H9 (cell line): ENCODE measurements around the gene PFN4. TPM values are rescaled to one million over a fixed set of nuclear protein-coding genes. Genes with fewer than 3 reads are reported as not detected.

ENCODE experiments used
- DNase-seq: peaks from one replicate; pipeline ENCODE4 v3.0.0-alpha.2; 2017
- H2AFZ ChIP-seq: one replicate; pipeline ENCODE4 v1.6.1; 2013; ENCODE audit warnings: mild to moderate bottlenecking, low read length, control low read depth, moderate library complexity
- H2AK5ac ChIP-seq: 2 replicates; pipeline ENCODE4 v1.6.1; 2013; ENCODE audit warnings: low read length, control low read depth, mixed read lengths; ENCODE audit not compliant: insufficient read length
- H2BK120ac ChIP-seq: one replicate; pipeline ENCODE4 v1.6.1; 2013; ENCODE audit warnings: low read depth, mild to moderate bottlenecking, low read length, control low read depth, inconsistent platforms; ENCODE audit not compliant: poor library complexity, severe bottlenecking
- H2BK12ac ChIP-seq: 2 replicates; pipeline ENCODE4 v1.6.1; 2013; ENCODE audit warnings: low read length, control low read depth, mixed read lengths, low read depth; ENCODE audit not compliant: insufficient read length
- H2BK15ac ChIP-seq: 2 replicates; pipeline ENCODE4 v1.6.1; 2013; ENCODE audit warnings: low read depth, low read length, control low read depth
- H2BK20ac ChIP-seq: one replicate; pipeline ENCODE4 v1.6.1; 2013; ENCODE audit warnings: low read depth, mild to moderate bottlenecking, low read length, control low read depth, inconsistent platforms; ENCODE audit not compliant: poor library complexity, severe bottlenecking
- H2BK5ac ChIP-seq: 2 replicates; pipeline ENCODE4 v1.6.1; 2013; ENCODE audit warnings: low read length, control low read depth, mixed read lengths; ENCODE audit not compliant: insufficient read length
- H3K14ac ChIP-seq: 2 replicates; pipeline ENCODE4 v1.6.1; 2013; ENCODE audit warnings: low read length, control low read depth; ENCODE audit not compliant: insufficient read depth
- H3K18ac ChIP-seq: 2 replicates; pipeline ENCODE4 v1.6.1; 2013; ENCODE audit warnings: low read depth, mild to moderate bottlenecking, mixed read lengths, low read length, control low read depth; ENCODE audit not compliant: insufficient read length
- H3K23ac ChIP-seq: 2 replicates; pipeline ENCODE4 v1.6.1; 2013; ENCODE audit warnings: low read length, control low read depth, mixed read lengths, low read depth; ENCODE audit not compliant: insufficient read length
- H3K23me2 ChIP-seq: 2 replicates; pipeline ENCODE4 v1.6.1; 2013; ENCODE audit warnings: low read depth, mild to moderate bottlenecking, mixed read lengths, low read length, control low read depth; ENCODE audit not compliant: insufficient read length, poor library complexity, severe bottlenecking
- H3K27ac ChIP-seq: 2 replicates; pipeline ENCODE4 v1.5.1; 2013; ENCODE audit warnings: low read length, control low read depth, mixed read lengths, low read depth; ENCODE audit not compliant: insufficient read length
- H3K27me3 ChIP-seq: 2 replicates; pipeline ENCODE4 v1.6.1; 2013; ENCODE audit warnings: low read length, control low read depth, inconsistent platforms; ENCODE audit not compliant: insufficient read depth
- H3K4ac ChIP-seq: 2 replicates; pipeline ENCODE4 v1.6.1; 2013; ENCODE audit warnings: low read depth, mild to moderate bottlenecking, control low read depth, inconsistent platforms, low read length, moderate library complexity
- H3K4me1 ChIP-seq: 2 replicates; pipeline ENCODE4 v1.6.1; 2013; ENCODE audit warnings: low read length, control low read depth, inconsistent platforms; ENCODE audit not compliant: insufficient read depth
- H3K4me2 ChIP-seq: 2 replicates; pipeline ENCODE4 v1.6.1; 2013; ENCODE audit warnings: low read length, control low read depth, mixed read lengths; ENCODE audit not compliant: insufficient read length, insufficient read depth
- H3K56ac ChIP-seq: 2 replicates; pipeline ENCODE4 v1.6.1; 2013; ENCODE audit warnings: low read depth, mild to moderate bottlenecking, mixed read lengths, low read length, control low read depth; ENCODE audit not compliant: insufficient read length
- H3K79me1 ChIP-seq: 2 replicates; pipeline ENCODE4 v1.6.1; 2013; ENCODE audit warnings: low read depth, mild to moderate bottlenecking, moderate library complexity, low read length, control low read depth, inconsistent platforms; ENCODE audit not compliant: insufficient read depth, poor library complexity, severe bottlenecking
- H3K79me2 ChIP-seq: 2 replicates; pipeline ENCODE4 v1.6.1; 2013; ENCODE audit warnings: low read length, control low read depth, inconsistent platforms; ENCODE audit not compliant: insufficient read depth
- H3K9ac ChIP-seq: 2 replicates; pipeline ENCODE4 v1.6.1; 2013; ENCODE audit warnings: low read length, control low read depth, mixed read lengths; ENCODE audit not compliant: insufficient read length; ENCODE audit errors: extremely low read depth
- H3K9me3 ChIP-seq: one replicate; pipeline ENCODE4 v1.6.1; 2013; ENCODE audit warnings: low read depth, low read length, inconsistent platforms; ENCODE audit not compliant: control insufficient read depth
- H3T11ph ChIP-seq: one replicate; pipeline ENCODE4 v1.6.1; 2013; ENCODE audit warnings: mild to moderate bottlenecking, low read length, control low read depth, inconsistent platforms
- H4K20me1 ChIP-seq: one replicate; pipeline ENCODE4 v1.6.1; 2013; ENCODE audit not compliant: control insufficient read depth, insufficient read length, insufficient read depth
- H4K5ac ChIP-seq: 2 replicates; pipeline ENCODE4 v1.6.1; 2013; ENCODE audit warnings: low read depth, mild to moderate bottlenecking, mixed read lengths, low read length, control low read depth; ENCODE audit not compliant: insufficient read length
- H4K8ac ChIP-seq: replicated peaks from 2 replicates; pipeline ENCODE4 v1.6.1; 2013; ENCODE audit warnings: low read length, control low read depth, mixed read lengths, low read depth; ENCODE audit not compliant: insufficient read length
- H4K91ac ChIP-seq: 2 replicates; pipeline ENCODE4 v1.6.1; 2013; ENCODE audit warnings: low read depth, mild to moderate bottlenecking, moderate library complexity, mixed read lengths, low read length, control low read depth; ENCODE audit not compliant: insufficient read length
- H3K27ac Mint-ChIP-seq, 3 experiments: 2 replicates in 2 of 3; 3 replicates in 1 of 3; pipeline ENCODE4 v1.8.0; 2020 to 2021; ENCODE audit warnings: mixed read lengths in 3 of 3, mild to moderate bottlenecking in 1 of 3, moderate library complexity in 1 of 3
- H3K27me3 Mint-ChIP-seq: 2 replicates; pipeline ENCODE4 v1.8.0; 2021; ENCODE audit warnings: low read depth, mild to moderate bottlenecking, moderate library complexity, mixed read lengths
- H3K36me3 Mint-ChIP-seq, 3 experiments: 2 replicates in 2 of 3; 3 replicates in 1 of 3; pipeline ENCODE4 v1.8.0; 2020 to 2021; ENCODE audit warnings: low read depth in 3 of 3, mixed read lengths in 3 of 3; ENCODE audit not compliant: insufficient read depth in 1 of 3
- H3K4me1 Mint-ChIP-seq, 2 experiments: 2 replicates each; pipeline ENCODE4 v1.8.0; 2020; ENCODE audit warnings: mixed read lengths in 2 of 2
- H3K4me3 Mint-ChIP-seq, 2 experiments: 2 replicates in 1 of 2; 3 replicates in 1 of 2; pipeline ENCODE4 v1.8.0; 2020 to 2021; ENCODE audit warnings: mild to moderate bottlenecking in 2 of 2, mixed read lengths in 2 of 2, moderate library complexity in 1 of 2
- H3K9me3 Mint-ChIP-seq, 2 experiments: 2 replicates in 1 of 2; 3 replicates in 1 of 2; pipeline ENCODE4 v1.8.0; 2020; ENCODE audit warnings: mild to moderate bottlenecking in 2 of 2, mixed read lengths in 2 of 2, moderate library complexity in 1 of 2
- WGBS: extraction: QIAGEN DNeasy Blood & Tissue Kit; methylation state at CpG from one replicate; pipeline ENCODE4 v1.1.7; 2013; ENCODE audit warnings: missing lambda C conversion rate, low lambda C conversion rate, mixed read lengths; ENCODE audit not compliant: insufficient read length; ENCODE audit errors: extremely low coverage; 5-methylcytosine and 5-hydroxymethylcytosine counted together
- total RNA-seq: library from RNA; stranded (reverse); gene quantifications from 2 replicates; pipeline ENCODE4 v1.2.1, GENCODE V29; 2021
- TF ChIP-seq, protein P1 (sequence below): fragments of 200-600 bp; sonication (generic); conservative IDR thresholded peaks from 3 replicates; pipeline ENCODE4 v1.8.0; 2021; ENCODE audit warnings: antibody characterized with exemption, mild to moderate bottlenecking

PFN4 gene
- total RNA-seq, 1 experiment from 2014 or later: not detected

- Histone ChIP-seq H3K23me2 (peaks cover 11% of the 10 kb centered on the region), H2BK5ac (no peak within 1 kb of the TSS), H3K9me3 (no peaks in the 10 kb centered on the region), H3K4me1 (peaks cover 3% of the 10 kb centered on the region; the same call in 1 of the 2 replicates), H2BK15ac (no peak within 1 kb of the TSS), H3T11ph (no peak within 1 kb of the TSS), H3K56ac (no peak within 1 kb of the TSS), H3K27ac (peak within 1 kb of the TSS; percentile 88), H3K79me1 (peaks cover 2% of the 10 kb centered on the region), H3K14ac (peak within 1 kb of the TSS; percentile 73), H4K20me1 (no peaks in the 10 kb centered on the region), H3K23ac (no peak within 1 kb of the TSS), H2AK5ac (no peak within 1 kb of the TSS), H3K27me3 (no peaks in the 10 kb centered on the region), H3K79me2 (no peaks in the 10 kb centered on the region; the same call in 1 of the 2 replicates), H3K18ac (peak within 1 kb of the TSS; percentile 43), H4K8ac (no peak within 1 kb of the TSS), H3K4me2 (peak within 1 kb of the TSS; percentile 97), H4K91ac (no peak within 1 kb of the TSS), H2BK12ac (no peak within 1 kb of the TSS), H2BK20ac (no peak within 1 kb of the TSS), H2BK120ac (no peak within 1 kb of the TSS), H2AFZ (no peak within 1 kb of the TSS), H3K4ac (no peak within 1 kb of the TSS), H4K5ac (peak within 1 kb of the TSS; percentile 45), H3K9ac (peak within 1 kb of the TSS; percentile 87)
- TF ChIP-seq, protein P1, sequence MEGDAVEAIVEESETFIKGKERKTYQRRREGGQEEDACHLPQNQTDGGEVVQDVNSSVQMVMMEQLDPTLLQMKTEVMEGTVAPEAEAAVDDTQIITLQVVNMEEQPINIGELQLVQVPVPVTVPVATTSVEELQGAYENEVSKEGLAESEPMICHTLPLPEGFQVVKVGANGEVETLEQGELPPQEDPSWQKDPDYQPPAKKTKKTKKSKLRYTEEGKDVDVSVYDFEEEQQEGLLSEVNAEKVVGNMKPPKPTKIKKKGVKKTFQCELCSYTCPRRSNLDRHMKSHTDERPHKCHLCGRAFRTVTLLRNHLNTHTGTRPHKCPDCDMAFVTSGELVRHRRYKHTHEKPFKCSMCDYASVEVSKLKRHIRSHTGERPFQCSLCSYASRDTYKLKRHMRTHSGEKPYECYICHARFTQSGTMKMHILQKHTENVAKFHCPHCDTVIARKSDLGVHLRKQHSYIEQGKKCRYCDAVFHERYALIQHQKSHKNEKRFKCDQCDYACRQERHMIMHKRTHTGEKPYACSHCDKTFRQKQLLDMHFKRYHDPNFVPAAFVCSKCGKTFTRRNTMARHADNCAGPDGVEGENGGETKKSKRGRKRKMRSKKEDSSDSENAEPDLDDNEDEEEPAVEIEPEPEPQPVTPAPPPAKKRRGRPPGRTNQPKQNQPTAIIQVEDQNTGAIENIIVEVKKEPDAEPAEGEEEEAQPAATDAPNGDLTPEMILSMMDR: no peak
- DNase-seq: peak; percentile 100
- Mint-ChIP-seq H3K4me1 (peaks cover 17 to 19% of the 10 kb centered on the region in 2 experiments), H3K36me3 (peaks cover 15 to 48% (median 45%) of the 10 kb centered on the region in 3 experiments), H3K9me3 (no peaks in the 10 kb centered on the region), H3K27ac (peak within 1 kb of the TSS; percentile 99 to 100 (median 99)), H3K27me3 (no peaks in the 10 kb centered on the region), H3K4me3 (peak within 1 kb of the TSS; percentile 97 to 99)
- no CpG with 5 or more reads among the region's 64 CpGs for WGBS
These were observed 47.0 kb downstream of the PFN4 start, which contains the start of gene SF3B6 for GRCh38 chr2:24075915-24076848. Gene SF3B6, minus strand, starts transcription at chr2:24076326. Its CDS starts 97 bp downstream, at chr2:24076229.
